GM13976 (cell line): ENCODE data around the gene AIPL1.

Experiments
- DNase-seq: peaks from one replicate; pipeline ENCODE4 v3.0.0; 2012; ENCODE audit warnings: low spot score
- CTCF ChIP-seq: IDR thresholded peaks from 2 replicates; pipeline ENCODE4 v1.5.1; 2012; ENCODE audit warnings: borderline replicate concordance, mild to moderate bottlenecking; ENCODE audit not compliant: insufficient read depth; ENCODE audit errors: extremely low read depth, missing control alignments, control extremely low read depth
- in situ Hi-C: fragments of 300-500 bp; cut with MboI; formaldehyde crosslinking; loops from one replicate; pipeline ENCODE4 v1.12.0; 2022; ENCODE audit warnings: low sequenced_read_pairs, mixed read lengths, inconsistent platforms; ENCODE audit not compliant: unreplicated experiment

Gene AIPL1

GRCh38 chr17:6450926-6451832, 16.3 kb upstream of the AIPL1 start:
- TF ChIP-seq CTCF: no peak
- DNase-seq: no peak
- in situ Hi-C loops: no loop called here

GRCh38 chr17:6449307-6449706, 14.4 kb upstream of the AIPL1 start:
- no peak for DNase-seq
- TF ChIP-seq CTCF: no peak
- in situ Hi-C loops: no loop called here

GRCh38 chr17:6448473-6448872, 13.6 kb upstream of the AIPL1 start:
- in situ Hi-C loops: no loop called here
- no peak for TF ChIP-seq CTCF
- no peak for DNase-seq

GRCh38 chr17:6446516-6447100, 11.7 kb upstream of the AIPL1 start:
- in situ Hi-C loops: no loop called here
- no peak for TF ChIP-seq CTCF
- DNase-seq: no peak

GRCh38 chr17:6444571-6445335, 9.8 kb upstream of the AIPL1 start:
- no peak for DNase-seq
- in situ Hi-C loops: no loop called here
- no peak for TF ChIP-seq CTCF
